ENCODE data around the gene ZP3.
"Not testable (repeated sequence)": the region's sequence is repeated elsewhere in the genome, so short reads cannot be mapped to it uniquely, and the experiment has no call there.

The ZP3 gene

DNA sequence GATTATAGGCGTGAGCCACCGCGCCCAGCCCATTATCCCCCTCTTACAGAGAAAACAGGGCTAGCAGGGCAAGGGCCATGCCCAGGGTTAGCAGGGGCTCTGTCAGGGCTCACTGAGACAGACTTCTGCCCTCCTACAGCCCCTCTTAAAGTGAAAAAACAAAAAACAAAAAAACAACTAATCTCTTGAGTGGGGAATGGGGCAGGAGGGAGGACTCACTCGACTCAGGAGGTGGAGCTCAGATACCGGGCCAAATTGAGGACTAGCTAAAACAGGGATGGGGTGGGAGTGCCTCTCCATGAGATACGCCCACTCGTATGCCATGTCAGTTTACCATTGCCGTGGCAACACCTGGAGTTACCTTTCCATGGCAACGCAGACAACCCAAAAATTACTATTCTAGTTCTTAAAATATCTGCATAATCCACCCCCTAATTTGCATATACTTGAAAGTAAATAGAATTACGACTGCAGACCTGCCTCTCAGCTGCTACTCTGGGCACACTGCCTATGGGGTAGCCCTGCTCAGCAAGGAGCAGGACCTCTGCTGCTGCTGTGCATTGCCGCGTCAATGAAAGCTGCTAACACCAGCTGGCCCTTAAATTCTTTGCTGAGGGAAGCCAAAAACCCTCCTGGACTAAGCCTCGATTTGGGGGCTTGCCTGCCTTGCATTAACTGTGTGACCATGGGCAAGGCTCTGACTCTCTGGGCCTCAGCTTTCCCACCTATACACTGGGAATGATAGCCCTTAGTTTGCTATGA, 28.6 kb upstream of the ZP3 start:
- no peak overlapping the region for H3K4me3 ChIP-seq (ENCODE audit: low read depth, low read length)
- DNase-seq (ENCODE audit: low read depth) = no peak
- TF ChIP-seq, protein P1, sequence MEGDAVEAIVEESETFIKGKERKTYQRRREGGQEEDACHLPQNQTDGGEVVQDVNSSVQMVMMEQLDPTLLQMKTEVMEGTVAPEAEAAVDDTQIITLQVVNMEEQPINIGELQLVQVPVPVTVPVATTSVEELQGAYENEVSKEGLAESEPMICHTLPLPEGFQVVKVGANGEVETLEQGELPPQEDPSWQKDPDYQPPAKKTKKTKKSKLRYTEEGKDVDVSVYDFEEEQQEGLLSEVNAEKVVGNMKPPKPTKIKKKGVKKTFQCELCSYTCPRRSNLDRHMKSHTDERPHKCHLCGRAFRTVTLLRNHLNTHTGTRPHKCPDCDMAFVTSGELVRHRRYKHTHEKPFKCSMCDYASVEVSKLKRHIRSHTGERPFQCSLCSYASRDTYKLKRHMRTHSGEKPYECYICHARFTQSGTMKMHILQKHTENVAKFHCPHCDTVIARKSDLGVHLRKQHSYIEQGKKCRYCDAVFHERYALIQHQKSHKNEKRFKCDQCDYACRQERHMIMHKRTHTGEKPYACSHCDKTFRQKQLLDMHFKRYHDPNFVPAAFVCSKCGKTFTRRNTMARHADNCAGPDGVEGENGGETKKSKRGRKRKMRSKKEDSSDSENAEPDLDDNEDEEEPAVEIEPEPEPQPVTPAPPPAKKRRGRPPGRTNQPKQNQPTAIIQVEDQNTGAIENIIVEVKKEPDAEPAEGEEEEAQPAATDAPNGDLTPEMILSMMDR (IDR thresholded peaks at IDR 0.05; ENCODE audit: insufficient read depth, low read depth, low read length, missing control alignments) = no peak

DNA sequence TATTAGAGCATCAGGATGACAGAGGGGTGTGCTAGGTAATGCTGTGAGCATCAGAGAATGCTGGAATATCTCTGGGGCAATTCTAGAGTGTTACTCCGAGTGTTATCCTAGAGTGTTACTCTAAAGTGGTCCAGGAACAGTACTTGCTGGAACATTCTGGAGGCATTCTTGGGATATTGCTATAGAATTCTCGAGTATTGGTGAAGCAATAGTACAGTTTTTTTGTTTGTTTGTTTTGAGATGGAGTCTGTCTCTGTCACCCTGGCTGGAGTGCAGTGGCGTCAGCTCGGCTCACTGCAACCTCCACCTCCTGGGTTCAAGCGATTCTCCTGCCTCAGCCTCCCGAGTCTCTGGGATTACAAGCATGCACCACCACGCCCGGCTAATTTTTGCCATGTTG, 27.9 kb upstream of the ZP3 start:
- no peak overlapping the region for H3K4me3 ChIP-seq (ENCODE audit: low read depth, low read length)
- no peak for DNase-seq (ENCODE audit: low read depth)
- TF ChIP-seq, protein P1 (IDR thresholded peaks at IDR 0.05; ENCODE audit: insufficient read depth, low read depth, low read length, missing control alignments) = no peak

DNA sequence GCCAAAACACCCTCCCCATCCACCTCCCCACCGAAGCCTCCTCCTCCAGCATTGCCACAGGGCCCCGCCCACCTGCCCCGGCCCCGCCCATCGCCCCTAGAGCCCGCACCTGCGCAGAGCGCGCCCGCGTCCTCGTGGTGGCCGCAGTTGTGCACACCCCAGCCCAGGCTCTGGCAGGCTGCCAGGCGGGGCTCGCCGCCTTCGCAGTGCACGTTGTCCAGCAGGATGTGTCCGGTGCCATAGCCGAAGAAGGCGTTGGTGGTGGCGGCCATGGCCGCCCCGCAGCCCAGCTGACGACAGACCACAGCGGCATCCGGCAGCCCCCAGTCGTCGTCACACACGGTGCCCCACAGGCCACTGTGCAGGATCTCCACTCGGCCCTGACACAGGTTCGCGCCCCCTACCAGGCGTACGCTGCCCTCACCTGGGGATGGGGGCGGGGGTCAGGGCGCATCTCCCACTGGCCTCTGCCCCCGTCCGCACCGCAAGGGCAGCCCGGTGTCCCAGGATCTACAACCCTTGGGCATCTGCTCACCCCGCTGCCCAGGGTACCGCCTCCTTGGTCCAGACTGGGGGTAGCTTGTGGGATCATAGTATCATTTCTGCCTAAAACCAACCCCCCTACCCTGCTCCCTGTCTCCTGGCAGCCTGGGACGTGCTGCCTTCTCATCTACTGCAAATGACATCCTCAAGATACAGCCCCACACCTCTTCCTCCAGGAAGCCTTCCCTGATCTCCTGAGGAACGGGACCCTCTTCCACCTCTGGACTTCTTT, 27.2 kb upstream of the ZP3 start:
- H3K4me3 ChIP-seq (ENCODE audit: low read depth, low read length) = peak overlapping the region; percentile 34; the same call in 1 of the 2 replicates
- DNase-seq (ENCODE audit: low read depth) = peak; percentile 59
- TF ChIP-seq, protein P1 (IDR thresholded peaks at IDR 0.05; ENCODE audit: insufficient read depth, low read depth, low read length, missing control alignments) = no peak

DNA sequence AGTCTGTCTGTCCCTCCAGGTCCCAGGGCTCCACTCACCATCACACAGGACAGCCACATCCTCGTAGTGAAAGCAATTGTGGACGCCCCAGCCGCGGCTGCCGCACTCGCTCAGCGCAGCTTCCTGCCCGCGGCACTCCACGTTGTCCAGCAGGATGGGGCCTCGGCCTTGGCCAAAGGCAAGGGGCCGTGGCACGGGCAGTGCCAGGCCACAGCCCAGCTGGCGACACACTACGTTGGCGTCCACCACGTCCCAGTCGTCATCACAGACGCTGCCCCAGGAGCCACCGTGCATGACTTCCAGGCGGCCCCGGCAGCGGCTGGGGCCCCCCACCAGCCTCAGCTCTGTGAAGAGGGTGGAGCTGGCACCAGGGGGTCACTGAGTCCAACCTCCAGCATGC, 24.5 kb upstream of the ZP3 start:
- TF ChIP-seq, protein P1 (IDR thresholded peaks at IDR 0.05; ENCODE audit: insufficient read depth, low read depth, low read length, missing control alignments) = no peak
- H3K4me3 ChIP-seq (ENCODE audit: low read depth, low read length) = no peak overlapping the region
- no peak for DNase-seq (ENCODE audit: low read depth)

DNA sequence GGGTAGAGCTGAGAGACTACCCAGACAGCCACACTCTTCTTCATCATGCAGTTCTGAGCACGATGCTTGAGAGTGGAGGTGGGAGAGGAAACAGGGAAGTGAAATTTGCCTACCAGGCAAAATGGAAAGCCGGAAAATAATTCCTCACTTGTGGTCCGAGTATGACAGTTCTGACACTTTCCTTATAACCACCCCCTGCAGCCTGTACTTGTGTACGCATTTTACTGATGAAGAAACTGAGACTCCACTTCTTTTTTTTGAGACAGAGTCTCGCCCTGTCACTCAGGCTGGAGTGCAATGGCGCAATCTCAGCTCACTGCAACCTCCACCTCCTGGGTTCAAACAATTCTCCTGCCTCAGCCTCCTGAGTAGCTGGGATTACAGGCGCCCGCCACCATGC, 21.7 kb upstream of the ZP3 start:
- DNase-seq (ENCODE audit: low read depth) = peak; percentile 46
- H3K4me3 ChIP-seq (ENCODE audit: low read depth, low read length) = not testable (repeated sequence)

DNA sequence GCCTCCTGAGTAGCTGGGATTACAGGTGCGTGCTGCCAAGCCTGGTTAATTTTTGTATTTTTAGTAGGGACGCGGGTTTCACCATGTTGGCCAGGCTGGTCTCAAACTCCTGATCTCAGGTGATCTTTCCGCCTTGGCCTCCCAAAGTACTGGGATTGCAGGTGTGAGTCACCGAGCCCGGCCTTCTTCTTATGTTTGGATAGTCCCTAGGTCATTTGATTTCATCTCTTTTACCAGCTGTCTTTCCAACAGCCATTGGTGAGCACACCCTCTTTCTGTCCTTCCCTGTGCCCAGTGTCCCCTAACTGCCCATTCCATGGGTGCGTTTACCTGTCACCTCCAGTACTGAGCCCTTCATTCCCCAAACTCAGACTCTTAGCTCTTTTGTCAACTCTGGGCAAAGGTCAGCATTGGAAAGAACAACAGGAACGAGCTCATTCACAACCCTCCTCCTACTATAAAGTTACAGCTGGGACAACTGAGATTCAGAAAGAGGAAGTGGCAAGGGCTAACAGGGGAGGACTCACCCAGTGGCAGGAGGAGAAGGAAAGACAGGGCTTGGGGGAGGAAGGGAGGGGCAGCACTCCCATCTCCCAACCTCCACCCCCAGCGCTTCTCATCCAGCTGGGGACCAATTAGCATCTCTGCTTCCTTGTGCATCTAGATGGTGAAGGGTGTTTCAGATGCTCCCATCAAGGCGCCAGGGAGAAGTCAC, 20.8 kb upstream of the ZP3 start:
- TF ChIP-seq, protein P1 (IDR thresholded peaks at IDR 0.05; ENCODE audit: insufficient read depth, low read depth, low read length, missing control alignments) = no peak
- H3K4me3 ChIP-seq (ENCODE audit: low read depth, low read length) = no peak overlapping the region
- DNase-seq (ENCODE audit: low read depth) = no peak

DNA sequence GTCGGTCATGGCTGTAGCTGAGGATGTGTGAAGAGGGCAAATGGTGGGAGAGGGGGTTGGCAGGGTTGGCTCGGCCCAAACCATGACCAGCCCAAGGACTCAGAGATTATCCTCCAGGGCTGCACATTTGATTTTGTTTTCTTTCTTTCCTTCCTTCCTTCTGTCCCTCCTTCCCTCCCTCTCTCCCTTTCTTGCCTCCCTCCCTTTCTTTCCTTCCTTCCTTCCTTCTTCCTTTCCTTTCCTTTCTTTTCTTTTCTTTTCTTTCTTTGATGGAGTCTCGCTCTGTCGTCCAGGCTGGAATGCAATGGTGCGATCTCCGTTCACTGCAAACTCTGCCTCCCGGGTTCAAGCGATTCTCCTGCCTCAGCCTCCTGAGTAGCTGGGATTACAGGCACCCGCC, 19.0 kb upstream of the ZP3 start:
- no peak for DNase-seq (ENCODE audit: low read depth)
- no peak overlapping the region for H3K4me3 ChIP-seq (ENCODE audit: low read depth, low read length)
- TF ChIP-seq, protein P1 (IDR thresholded peaks at IDR 0.05; ENCODE audit: insufficient read depth, low read depth, low read length, missing control alignments) = no peak
